ENCODE measurements around the gene RGS7BP. TPM values are rescaled to one million over a fixed set of nuclear protein-coding genes. Genes with fewer than 3 reads are reported as not detected.

The RGS7BP gene
- total RNA-seq, 1 donor from 2014 or later, result not detected

- intact Hi-C loops (cut with micrococcal nuclease), result no loop called here
Measured at GRCh38 chr5:64629841-64630240, 124.0 kb downstream of the RGS7BP start.

GRCh38 chr5:64632251-64632650 is 126.4 kb downstream of the RGS7BP start:
- intact Hi-C loops (cut with micrococcal nuclease), result no loop called here

GRCh38 chr5:64634997-64635686 is 129.3 kb downstream of the RGS7BP start:
- intact Hi-C loops (cut with micrococcal nuclease), result loop anchor here (1.0 to 5.0 kb wide), 4 partner anchors 132 to 848 kb away; partner anchors contain the start of genes CWC27 and SREK1IP1

- intact Hi-C loops (cut with micrococcal nuclease), result loop anchor here (5.0 kb wide), 2 partner anchors 130 to 465 kb away; partner anchors contain the start of genes CWC27 and SREK1IP1
Measured at GRCh38 chr5:64637144-64637543, 131.3 kb downstream of the RGS7BP start.

GRCh38 chr5:64637837-64638443 is 132.1 kb downstream of the RGS7BP start:
- intact Hi-C loops (cut with micrococcal nuclease), result loop anchor here (5.0 kb wide), 2 partner anchors 129 to 464 kb away; partner anchors contain the start of genes CWC27 and SREK1IP1

- intact Hi-C loops (cut with micrococcal nuclease), result no loop called here
Measured at GRCh38 chr5:64644831-64645230, 139.0 kb downstream of the RGS7BP start.

- intact Hi-C loops (cut with micrococcal nuclease), result no loop called here
Measured at GRCh38 chr5:64646169-64646568, 140.4 kb downstream of the RGS7BP start.

- intact Hi-C loops (cut with micrococcal nuclease), result no loop called here
Measured at GRCh38 chr5:64649512-64649911, 143.7 kb downstream of the RGS7BP start.

GRCh38 chr5:64653766-64654560 is 148.1 kb downstream of the RGS7BP start:
- intact Hi-C loops (cut with micrococcal nuclease), result no loop called here

- intact Hi-C loops (cut with micrococcal nuclease), result no loop called here
Measured at GRCh38 chr5:64654561-64654938, 148.7 kb downstream of the RGS7BP start.

- intact Hi-C loops (cut with micrococcal nuclease), result no loop called here
Measured at GRCh38 chr5:64655596-64655995, 149.8 kb downstream of the RGS7BP start.

- intact Hi-C loops (cut with micrococcal nuclease), result no loop called here
Measured at GRCh38 chr5:64659289-64659688, 153.5 kb downstream of the RGS7BP start.

Other genes with a start within 250 kb of the RGS7BP start
- not detected in 2 replicates for gene SHISAL2B, start 184.5 kb downstream of the RGS7BP start, total RNA-seq

Data from T-helper 2 cell treated with Interferon-gamma antibody and Interleukin-4, amounts not matched to agents 100 ng/mL and 5 ng/mL, for 36 hours (primary cell).